COR-L47 (cell line): ENCODE data around the gene CELSR1.

Source experiments
- DNase-seq: peaks from one replicate; lab custom pipeline; 2025; lab: John Stamatoyannopoulos, UW

Gene CELSR1

DNA sequence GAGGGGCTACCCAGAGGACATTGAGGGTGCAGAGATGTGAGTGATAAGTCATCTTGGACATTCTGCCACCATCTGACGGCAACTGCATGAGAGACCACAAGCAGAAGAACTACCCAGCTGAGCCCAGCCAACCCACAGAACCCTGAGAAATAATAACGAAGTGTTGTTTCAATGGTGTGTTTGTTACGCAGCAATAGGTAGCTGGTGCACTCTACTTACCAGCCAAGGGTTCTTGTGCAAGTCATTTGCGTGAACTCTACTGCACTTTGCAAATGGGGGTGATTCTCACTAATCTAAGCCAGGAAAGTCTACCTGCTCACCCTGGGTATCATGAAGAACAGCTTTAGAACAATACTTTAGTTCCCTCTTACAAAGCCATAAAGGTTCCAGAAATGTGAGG, 15.8 kb upstream of the CELSR1 start:
- DNase-seq, result no peak

DNA sequence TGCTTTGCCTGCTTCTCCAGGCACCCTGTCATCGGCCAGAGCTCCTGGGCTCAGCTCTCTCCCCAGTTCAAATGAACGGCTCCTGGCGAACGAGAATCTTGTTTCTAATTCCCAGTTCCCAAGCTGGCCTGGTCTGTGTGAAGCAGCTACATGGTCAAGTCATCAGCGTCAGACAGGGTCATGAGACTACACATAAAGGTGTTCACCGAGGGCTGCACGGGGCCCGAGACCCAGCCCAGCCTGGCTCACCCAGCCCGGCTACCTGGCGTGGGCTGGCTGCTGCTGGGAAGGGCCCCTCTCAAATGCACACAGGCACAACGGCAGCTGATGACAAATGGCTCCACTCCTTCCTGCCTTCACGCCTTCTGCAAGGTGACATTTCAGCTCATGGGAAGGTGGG, 14.6 kb upstream of the CELSR1 start:
- no peak for DNase-seq

DNA sequence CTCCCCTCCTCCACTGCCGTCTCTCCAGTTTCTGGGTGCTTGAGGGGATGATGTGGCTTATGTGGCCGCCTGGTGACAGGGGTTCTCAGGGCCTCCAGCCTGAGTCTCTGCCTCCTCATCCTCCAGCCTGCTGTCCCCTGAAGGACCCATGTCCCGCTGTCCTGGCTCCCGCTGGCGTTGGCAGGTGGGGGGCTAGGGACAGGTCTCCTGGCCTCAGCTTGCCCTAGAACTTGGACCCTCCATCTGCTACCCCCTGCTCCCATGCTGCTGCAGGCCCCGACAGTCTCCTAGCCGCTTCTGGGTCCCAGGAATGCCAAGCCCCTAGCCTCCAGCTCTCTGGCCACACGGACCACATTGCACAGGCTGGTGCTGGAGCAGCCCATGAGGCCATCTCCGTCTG, 13.9 kb upstream of the CELSR1 start:
- no peak for DNase-seq

DNA sequence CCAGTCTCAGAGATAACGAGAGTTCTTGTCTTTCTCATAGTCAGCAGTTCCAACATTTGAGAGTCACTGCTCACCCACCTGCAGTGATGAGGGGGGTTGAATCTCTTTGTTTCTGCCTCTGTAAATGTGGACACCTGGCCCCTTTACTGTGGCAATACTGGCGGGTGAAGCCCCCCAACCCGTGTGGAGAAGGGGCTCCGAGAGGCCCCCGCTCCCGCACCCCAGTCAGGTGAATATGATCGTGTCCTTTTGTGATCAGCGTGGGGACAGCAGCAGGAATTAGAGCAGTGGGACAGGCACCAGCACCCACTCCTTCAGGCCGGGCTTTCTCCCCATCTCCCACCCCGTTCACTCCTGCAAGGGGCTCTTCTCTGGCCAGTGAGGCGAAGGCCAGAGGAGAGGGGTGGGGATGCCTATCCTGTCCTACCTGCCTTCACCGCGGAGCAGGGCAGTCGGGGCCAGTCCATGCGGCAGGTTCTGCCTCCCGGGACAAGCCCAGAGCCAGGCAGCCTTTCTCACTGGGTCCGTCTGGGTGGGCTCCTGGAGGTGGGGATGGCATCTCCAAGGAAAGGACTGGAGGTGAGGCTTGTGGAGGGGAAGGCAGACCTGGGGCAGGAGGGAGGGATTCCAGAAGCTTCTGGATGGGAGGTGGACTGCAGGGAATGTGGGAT, 12.7 kb upstream of the CELSR1 start:
- no peak for DNase-seq

- DNase-seq, result no peak
Observed at GRCh38 chr22:46549563-46549840, 12.1 kb upstream of the CELSR1 start.

- no peak for DNase-seq
Observed at GRCh38 chr22:46547883-46548244, 10.4 kb upstream of the CELSR1 start.

DNA sequence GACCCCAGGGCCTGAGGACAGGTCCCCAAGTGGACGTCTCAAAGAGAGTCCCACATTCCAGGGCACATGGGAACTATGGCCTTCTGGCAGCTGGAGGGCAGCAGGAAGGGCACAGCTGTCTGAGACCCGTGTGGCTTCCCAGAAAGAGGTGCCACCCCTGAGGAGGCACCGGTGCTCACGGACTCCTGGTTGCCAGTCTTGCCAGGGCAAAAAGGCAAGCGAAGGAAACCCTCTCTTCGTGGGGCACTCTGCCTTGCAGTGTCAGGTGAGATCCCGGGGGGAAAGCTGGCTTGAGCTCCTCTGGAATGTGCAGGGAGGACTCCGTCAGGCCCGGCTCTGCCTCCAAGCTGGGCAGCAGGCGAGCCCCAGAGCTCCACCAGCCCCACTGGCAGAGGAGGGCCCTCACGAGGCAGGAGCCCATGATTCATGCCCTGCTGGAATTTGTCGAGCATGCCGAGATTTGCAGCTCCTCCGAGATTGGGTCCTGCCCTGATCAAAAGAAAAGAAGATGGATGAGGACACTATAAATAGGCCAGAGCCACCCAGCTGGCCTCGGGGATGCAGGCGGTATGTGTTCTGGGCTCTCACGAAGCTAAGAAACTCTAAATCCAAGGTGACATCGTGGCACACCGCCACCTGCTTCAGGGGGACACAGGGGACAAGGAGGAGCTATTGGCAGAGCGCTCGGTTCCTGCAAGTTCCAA, 9.9 kb upstream of the CELSR1 start:
- no peak for DNase-seq

DNA sequence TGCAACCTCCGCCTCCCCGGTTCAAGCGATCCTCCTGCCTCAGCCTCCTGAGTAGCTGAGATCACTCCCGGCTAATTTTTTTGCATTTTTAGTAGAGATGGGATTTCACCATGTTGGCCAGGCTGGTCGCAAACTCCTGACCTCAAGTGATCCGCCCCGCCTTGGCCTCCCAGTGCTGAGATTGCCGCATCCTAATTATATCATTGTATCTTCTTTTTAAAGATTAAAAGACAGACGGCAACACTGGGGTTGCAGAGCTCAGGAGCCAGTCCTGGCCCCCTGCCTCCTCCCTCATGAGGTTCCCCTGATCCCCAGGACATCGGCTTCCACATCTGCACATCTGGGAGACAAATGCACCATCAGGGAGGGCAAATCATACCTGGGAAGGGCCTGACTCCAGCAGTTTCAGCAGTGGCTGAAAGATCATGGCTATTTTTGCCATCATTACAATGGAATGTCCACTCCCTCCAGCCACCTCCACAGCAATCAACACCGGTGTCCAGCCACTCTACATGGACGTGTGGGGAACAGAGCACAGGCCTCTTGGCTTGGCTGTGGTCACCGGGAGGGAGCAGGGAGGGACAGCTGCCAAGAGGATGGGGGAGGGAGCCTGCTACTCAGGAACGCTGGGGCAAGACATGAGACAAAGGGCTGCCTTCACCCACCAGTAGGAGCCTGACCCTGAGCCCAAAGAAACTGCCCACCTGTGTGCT, 9.2 kb upstream of the CELSR1 start:
- no peak for DNase-seq

DNA sequence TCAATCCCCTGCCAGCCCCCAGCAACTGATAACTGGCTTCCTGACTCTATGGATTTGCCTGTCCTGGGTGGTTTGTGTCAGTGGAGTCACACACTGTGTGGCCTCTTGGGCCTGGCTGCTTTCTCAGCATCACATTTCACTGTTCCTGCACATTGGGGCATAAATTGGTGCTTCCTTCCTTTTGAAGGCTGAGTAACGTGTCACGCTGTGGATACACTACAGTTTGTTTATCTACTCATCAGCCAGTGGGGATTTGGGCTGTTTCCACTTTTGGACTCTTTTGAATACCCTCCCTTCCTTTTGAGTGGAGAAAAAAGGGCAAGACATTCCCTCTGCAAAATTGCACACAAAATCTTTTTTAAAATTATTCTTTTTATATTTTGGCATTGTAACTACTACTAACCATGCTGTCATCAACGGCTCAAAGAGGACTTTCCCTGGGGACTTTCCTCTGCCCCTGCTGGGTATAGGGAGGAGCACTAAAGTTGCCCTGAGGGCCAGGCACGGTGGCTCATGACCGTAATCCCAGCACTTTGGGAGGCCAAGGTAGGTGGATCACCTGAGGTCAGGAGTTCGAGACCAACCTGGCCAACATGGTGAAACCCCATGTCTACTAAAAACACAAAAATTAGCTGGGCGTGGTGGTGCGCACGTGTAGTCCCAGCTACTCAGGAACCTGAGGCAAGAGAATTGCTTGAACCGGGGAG, 7.8 kb upstream of the CELSR1 start:
- DNase-seq, result no peak

GRCh38 chr22:46542011-46542985, 4.9 kb upstream of the CELSR1 start:
- DNase-seq, result peak; percentile 28

DNA sequence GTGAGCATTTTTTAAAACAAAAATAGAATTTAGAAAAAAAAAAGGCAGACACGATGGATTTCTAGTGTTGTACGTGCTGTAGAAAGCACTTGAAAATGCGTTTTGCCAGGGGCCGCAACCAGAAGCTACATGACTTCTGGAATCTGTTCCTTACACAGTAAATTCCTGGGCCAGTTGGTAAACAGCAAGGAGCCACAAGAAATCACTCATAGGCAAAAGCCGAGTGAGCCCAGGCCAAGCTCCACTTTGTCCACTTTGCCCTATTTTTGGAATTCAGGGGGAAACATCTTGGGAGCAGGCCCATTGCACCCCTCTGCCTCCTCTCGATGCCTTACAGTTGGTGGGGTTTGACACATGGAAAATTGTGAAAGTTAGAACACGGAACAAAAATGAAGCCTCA, 4.1 kb upstream of the CELSR1 start:
- no peak for DNase-seq

DNA sequence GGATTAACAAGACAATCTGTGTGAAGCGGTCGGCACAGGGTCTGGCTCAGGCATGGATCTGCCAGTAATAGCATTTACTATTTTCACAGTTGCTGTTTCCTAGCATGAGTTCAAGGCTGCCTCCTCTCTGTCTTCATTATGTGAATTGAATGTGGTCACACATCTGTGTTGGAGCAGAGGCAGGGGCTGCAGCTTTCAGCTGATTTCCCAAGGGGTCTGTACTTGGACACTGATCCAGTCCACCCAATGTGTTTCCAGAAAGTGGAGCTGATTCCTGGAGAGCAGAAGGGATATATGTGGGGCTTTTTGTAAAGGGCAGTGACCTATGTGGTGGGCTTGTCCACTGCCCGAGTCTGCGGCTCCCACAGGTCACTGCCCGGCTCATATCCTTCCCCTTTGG, 3.5 kb upstream of the CELSR1 start:
- DNase-seq, result no peak

GRCh38 chr22:46539169-46539568, 1.7 kb upstream of the CELSR1 start:
- DNase-seq, result peak; percentile 15

DNA sequence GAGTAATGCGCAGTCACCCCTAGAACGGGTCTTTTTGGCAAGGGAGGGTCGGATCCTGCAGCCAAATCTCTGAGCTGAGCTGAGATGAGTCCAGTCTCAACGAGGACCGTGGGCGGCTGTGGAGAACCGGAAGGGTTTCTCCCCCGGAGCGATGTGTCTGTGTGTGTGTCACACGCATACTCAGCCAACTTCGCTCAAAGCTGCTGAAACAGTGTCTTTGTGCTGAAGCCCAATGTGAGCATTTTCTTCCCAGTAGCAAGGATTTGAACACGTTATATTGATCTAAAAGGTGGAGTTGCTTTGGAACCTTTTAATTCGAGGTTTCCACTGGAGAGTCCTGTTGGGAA, 1.4 kb upstream of the CELSR1 start:
- DNase-seq, result no peak

- DNase-seq, result peak; percentile 26
Observed at GRCh38 chr22:46537946-46538813, 760 bp upstream of the CELSR1 start.

DNA sequence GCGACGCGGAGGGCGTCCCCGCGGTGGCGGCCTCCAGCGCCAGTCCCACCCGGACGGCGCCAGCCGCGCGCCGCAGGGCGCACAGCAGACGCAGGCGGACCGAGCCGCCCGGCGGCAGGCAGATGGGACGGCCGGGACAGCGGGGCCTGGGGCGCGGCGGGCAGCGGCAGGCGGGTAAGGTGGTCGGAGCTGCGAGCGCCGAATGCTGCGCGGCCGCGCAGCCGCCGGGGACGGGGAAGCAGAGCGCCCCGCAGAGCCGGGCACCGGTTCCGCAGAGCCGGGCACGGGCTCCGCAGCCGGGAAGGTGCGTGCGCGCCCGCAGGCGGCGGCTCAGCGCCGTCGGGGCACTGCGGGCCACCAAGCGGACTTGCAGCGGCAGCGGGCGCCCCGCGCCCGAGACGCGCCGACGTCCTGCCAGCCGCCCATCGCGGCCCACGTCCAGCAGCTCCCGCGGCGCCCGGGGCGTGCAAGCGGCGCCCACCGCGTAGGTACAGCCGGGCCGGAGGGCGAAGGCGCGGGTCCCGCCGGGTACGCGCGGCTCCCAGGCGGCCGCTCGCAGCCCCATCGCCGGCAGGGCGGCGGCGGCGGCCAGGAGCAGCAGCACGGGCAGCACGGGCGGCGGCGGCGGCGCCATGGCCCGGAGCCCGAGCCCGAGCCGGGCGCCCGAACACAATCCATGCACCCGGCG, 739 bp downstream of the CELSR1 start:
- no peak for DNase-seq

- no peak for DNase-seq
Observed at GRCh38 chr22:46535876-46536536, 1.4 kb downstream of the CELSR1 start.

GRCh38 chr22:46534901-46535630, 2.4 kb downstream of the CELSR1 start:
- no peak for DNase-seq

DNA sequence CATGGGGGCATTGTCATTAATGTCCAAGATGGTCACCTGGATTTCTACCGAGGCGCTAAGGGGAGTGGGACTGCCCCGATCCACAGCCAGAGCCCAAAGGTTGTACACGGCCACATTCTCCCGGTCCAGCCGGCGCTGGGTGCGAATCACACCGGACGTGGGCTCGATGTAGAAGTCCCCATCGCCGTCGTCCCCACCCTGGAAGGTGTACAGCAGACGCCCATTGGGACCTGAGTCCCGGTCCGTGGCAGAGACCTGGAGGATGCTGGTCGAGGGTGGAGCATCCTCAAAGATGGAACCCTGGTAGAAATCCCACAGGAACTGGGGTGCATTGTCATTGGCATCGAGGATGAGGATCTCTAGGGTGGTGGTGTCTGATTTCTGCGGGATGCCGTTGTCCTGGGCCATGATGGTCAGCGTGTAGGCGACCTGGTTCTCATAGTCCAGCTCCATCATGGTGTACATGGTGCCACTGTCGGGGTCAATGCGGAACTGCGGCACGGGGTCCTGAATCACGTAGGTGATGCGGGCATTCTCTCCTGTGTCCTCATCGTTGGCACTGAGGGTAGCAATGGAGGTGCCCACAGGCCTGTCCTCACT, 3.1 kb downstream of the CELSR1 start:
- DNase-seq, result no peak
